ENCODE measurements around the gene CD151.

Gene CD151

GRCh38 chr11:871472-871871, 38.7 kb downstream of the CD151 start:
- no peak for DNase-seq (ENCODE audit: low read depth in 2 of 2)

- no peak for DNase-seq (ENCODE audit: low read depth in 2 of 2)
Observed at GRCh38 chr11:872799-873198, 40.0 kb downstream of the CD151 start.

DNA sequence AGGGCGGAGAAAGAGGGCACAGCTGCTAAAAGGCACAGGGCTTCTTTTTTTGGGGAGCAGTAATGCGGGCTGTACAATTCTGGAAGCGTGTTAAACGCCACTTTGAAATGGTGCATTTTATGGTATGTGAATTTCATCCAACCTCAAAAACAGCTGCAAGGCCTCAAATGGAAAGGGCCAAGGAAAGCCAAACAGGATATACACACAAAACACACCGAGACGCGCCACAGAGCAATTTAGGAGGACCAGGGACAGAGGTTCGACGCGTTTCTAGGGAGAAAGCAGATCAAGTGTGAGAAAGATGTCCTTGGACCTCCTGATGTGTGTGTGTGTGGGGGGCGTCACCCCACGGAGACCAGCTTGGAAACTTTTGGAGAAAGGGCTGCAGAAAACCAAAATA, 41.0 kb downstream of the CD151 start:
- DNase-seq (ENCODE audit: low read depth in 2 of 2) = no peak

DNA sequence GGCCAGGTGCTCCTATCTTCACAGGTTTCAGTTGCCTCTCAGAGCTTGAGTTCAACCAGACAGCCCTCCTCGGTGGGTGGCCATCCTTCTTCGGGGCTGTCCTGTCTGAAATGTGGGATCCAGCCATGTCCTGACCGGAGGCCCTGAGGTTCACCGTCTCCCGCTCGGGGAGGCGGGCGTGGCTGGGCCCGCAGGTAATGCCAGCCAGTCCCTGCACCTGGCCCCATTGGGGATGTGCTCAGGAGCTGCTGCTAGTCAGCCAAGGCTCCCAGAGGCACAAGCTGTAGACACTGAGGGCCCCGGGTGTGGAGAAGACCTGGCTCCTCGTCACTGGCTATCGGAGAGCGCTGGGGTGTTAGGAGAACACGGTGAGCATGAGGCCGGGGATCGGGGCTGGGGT, 42.5 kb downstream of the CD151 start:
- DNase-seq (ENCODE audit: low read depth in 2 of 2) = no peak

- no peak for DNase-seq (ENCODE audit: low read depth in 2 of 2)
Observed at GRCh38 chr11:875769-876301, 43.1 kb downstream of the CD151 start.

DNA sequence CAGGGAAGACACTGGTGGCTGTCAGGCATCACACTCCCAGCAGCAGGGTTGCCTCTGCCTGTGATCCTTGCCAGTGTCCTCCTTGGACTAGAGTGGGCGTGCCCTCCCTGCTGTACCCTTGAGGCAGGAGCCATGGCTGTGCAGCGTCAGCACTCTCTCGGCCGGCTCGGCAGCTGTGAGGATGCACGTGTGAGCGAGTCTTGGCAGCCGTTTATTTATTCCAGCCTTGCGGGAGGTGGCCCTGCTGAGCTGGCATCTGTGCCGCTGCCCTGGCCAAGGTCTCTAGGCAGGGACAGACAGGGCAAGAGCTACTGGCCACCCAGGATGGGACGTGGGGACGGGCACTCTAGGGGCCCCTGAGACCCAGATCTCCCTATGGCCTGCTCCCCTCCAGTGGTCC, 43.8 kb downstream of the CD151 start:
- no peak for DNase-seq (ENCODE audit: low read depth in 2 of 2)

- DNase-seq (ENCODE audit: low read depth in 2 of 2) = no peak
Observed at GRCh38 chr11:877565-877964, 44.8 kb downstream of the CD151 start.

DNA sequence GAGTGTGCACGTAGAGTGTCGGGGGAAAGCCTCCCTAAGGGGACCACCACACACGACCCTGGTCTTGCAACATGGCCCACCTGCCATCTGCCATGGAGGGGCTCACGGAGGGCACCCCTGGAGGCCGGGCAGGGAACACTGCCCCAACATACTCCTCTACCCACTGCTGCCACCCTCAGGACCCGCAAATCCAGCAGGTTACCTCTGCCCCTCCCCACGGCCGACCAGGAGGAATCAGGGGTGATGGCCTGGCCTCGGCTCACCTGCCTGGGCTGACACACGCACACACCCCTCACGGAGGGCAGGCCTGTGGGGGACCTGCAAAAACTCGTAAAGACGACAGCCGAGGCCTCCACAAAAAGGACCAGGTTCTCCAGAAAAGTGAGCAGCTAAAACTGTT, 47.7 kb downstream of the CD151 start:
- no peak for DNase-seq (ENCODE audit: low read depth in 2 of 2)

DNA sequence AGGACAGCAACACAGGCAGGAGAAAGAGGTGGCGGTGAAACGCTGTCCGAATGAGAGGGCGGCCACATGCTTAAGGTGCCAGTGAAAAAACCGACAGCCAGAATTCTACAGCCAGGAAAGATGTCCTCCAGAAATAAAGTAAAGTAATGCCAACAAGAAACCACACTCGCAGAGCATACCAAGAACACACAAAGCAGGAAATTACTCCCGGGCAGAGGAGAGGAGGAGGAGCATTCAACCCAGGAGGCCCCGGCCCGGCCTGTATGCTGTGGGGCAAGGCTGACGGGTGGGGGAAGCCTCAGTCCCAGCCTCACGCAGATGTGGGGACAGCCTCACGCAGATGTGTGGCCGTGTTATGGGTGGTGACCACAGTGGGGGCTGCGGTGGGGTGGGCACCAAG, 49.8 kb downstream of the CD151 start:
- no peak for DNase-seq (ENCODE audit: low read depth in 2 of 2)

DNA sequence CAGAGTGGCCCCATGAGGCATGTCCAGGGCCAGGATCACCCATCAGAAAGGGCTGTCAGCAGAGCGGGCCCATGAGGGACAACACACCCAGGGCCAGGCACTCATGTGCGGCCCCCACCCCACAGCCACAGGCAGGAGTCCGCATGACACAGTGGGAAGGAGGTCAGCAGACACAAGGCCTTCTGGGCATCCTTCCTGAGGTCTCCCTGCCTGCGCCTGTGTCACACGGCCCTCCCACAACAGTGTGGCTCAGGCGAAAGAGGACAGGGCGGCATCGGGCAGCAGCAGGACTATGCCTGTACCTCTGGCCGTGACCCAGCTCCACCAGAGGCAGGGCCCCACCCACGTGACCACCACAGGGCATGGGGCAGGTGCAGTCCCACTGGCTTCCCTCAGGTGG, 50.8 kb downstream of the CD151 start:
- DNase-seq (ENCODE audit: low read depth in 2 of 2) = no peak

DNA sequence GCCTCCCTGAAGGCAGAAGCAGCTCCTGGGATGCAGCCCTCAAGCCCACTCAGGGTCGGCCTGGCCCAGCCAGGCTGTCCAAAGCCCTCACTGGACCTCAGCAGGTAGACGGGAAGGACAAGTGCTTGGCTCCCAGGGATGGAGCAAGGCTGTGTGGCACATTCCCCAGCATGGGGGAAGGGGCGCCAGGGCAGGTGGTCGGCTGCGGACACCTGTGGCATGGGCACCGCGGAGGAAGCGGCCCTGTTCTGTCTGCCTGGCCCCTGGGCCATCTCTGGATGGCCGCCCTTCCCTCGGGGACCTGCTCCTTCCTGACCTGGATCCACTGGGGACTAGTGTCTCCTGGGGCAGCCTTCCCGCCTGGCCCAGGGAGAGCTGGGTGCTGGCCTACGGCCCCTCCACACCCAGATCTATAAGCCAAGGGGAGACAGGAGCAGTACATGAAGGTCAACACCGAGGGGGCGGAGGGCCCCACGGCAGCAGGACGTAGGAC, 51.9 kb downstream of the CD151 start:
- no peak for DNase-seq (ENCODE audit: low read depth in 2 of 2)

DNA sequence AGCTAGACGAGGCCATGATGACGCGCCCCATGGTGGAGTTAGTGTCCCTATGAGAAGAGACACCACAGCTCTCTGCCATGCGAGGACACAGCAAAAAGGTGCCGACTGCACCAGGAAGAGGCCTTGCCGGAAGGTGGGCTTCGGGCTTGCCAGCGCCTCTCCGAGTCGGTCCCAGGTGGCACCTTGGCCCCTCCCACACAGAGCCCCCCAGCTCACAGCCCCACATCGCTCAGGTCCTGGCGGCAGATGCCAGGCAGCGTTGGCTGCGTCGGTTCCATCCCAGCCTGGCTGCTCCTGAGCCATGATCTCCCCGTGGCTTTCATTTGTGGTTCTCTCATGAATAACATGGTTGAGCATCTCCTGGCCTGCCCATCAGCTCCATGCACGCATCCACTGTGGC, 53.8 kb downstream of the CD151 start:
- no peak for DNase-seq (ENCODE audit: low read depth in 2 of 2)

- no peak for DNase-seq (ENCODE audit: low read depth in 2 of 2)
Observed at GRCh38 chr11:887589-887988, 54.8 kb downstream of the CD151 start.

Measured in fibroblast of skin of left quadriceps (primary cell).